KG1 (cell line): ENCODE measurements around the gene USP36.
A peak's percentile ranks its signal among the peaks of the same experiment; 100 is the strongest.
"Not testable (repeated sequence)": the region's sequence is repeated elsewhere in the genome, so short reads cannot be mapped to it uniquely, and the experiment has no call there.

ENCODE experiments used
- DNase-seq: peaks from one replicate; lab custom pipeline; 2025; lab: John Stamatoyannopoulos, UW

Gene USP36

GRCh38 chr17:78840780-78841611 is at the start of gene USP36:
USP36 (minus strand) TSS chr17:78840814; CDS start chr17:78836363, 4,451 bp downstream.
- peak; percentile 98 for DNase-seq

DNA sequence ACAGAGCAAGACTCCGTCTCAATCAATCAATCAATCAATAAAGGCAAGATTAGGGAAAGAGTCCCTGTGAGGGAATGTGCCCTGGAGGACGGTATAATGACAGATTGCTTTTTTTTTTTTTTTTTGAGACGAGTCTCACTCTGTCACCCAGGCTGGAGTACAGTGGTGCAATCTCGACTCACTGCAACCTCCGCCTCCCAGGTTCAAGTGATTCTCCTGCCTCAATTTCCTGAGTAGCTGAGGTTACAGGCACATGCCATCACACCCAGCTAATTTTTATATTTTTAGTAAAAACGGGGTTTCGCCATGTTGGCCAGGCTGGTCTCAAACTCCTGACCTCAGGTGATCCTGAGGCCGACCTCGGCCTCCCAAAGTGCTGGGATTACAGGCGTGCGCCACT is 49.5 kb upstream of the USP36 start:
- not testable (repeated sequence) for DNase-seq

GRCh38 chr17:78889531-78889930 is 48.9 kb upstream of the USP36 start:
- no peak for DNase-seq

- no peak for DNase-seq
Measured at GRCh38 chr17:78888941-78889518, 48.4 kb upstream of the USP36 start.

- DNase-seq: no peak
Measured at GRCh38 chr17:78886954-78887353, 46.3 kb upstream of the USP36 start.

DNA sequence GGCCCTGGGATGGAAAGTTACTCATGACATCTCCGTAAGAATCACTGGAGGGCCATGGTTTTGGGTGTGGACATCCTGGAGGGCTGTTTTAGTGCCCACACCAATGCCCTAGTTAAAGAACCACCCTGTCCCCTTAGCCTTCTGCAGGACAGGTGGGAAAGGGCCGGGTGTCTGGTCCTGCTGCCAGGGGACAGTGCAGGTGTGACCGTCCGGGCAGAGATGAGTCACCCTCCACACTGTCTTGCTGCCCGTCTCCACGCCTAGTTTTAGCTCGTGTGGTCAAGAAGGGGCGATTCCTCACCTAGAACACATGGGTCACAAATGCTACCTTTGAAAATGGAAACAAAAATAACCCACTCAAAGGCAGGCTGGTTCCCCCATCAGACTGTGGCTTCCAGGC is 45.3 kb upstream of the USP36 start:
- no peak for DNase-seq

DNA sequence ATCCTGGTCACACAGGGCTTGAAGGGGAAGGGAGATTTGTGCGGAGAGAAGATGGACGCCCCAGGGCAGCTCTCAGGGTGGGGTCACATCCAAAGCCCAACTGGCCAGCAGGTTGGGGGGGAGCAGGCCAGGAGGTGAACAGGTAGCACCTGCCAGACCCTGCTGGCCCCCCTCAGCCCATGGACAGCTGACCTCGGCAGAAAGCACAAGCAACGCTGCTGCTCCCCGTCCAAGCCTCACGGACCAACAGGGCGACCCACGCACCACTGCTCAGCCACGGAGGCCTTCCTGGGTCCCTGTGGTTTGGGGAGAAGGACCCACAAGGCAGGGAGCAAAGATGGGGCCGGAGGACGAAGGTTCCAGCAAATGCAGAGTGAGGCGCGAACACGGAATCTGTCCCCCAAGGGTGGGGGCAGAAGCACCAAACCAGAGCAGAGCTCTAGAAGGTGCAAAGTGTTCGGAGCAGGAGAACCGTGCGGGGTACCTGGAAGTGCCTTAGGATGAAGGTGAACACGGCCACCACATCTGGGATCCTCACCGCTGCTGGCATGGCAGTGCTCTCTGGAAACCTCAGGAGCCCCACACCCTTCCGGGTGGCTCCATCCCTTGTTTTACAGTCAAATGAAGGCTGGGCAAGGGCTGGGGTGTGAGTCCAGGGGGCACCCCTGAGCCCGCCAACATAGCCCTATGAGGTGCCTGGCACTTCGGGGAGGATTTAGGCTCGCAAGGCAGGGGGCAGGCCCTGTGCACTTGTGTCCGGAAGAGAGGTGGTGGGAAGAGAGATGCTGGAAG is 44.5 kb upstream of the USP36 start:
- no peak for DNase-seq

- DNase-seq: no peak
Measured at GRCh38 chr17:78884148-78884825, 43.7 kb upstream of the USP36 start.

DNA sequence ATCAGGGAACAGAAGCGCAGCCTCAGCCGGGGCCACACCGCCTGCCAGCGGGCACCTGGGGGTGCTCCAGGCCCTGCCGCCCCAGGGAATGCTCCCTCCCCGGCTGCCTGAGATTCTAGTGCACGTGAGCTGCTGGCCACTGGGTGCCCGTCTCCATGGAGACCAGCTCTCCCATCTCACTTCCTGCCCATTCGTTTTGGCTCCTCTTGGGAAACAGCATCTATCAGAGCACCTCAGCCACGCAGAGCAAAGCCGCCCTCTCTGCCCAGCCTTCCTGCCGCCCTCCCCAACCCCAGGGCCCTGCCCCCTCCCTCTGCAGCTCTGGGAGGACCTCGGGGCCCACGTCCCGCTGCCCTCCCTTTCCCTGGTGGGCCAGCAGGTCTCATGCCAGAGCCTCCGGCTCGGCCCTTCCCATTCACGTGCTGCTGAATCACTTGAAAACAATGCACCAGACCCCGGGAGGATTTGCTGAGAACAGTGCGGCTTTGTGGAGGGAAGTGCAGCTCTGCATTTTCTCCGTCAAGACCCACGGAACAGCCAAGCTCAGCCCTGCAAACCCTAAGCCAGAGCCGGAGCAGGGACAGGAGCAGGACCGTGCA is 43.0 kb upstream of the USP36 start:
- no peak for DNase-seq

DNA sequence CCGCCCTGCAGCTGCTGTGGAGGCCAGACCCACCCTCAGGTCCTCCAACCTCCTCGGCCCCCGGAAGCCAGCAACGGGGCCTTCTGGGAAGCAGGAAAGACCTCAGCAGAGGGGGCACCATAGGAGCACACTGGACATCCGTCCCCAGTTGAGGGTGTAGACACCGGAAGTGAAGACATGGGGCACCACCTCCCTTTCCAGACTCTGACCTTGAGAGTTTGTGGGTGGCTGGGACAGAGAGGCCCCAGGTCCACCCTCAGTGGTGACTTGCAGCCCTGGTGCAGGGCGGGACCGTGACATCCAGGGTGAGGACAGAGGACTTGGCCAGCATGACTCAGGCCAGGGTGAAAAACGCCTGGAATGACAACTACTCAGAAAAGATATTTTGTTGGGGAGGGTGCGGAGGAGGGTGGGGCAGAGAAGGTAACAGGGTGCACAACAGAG is 42.5 kb upstream of the USP36 start:
- DNase-seq: no peak

GRCh38 chr17:78882540-78883088 is 42.0 kb upstream of the USP36 start:
- no peak for DNase-seq

DNA sequence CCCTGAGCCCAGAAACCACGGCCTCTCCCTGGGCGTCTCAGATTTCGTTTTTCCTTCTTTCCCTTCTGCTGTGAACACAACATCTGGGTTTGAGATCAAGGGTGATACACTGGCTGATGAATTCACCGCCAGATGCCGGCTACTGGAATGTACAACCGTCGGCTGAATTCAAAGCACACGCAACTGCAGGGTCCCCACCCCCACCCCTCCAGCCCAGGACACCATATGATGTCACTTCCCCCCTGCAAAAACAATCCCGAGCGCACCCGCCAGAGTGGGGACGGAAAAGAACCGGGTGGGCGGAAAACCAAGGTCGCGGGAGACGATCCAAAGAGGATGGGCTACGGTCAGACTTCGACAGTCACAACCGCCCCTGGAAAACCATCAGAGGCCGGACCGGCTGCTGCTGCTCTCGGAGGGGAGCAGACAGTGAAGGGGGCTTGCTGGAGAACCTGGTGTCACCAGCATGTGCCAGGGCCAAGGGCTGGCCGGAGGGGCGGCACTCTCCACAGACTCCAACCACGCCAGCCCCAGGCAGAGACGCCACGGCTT is 39.1 kb upstream of the USP36 start:
- DNase-seq: no peak

DNA sequence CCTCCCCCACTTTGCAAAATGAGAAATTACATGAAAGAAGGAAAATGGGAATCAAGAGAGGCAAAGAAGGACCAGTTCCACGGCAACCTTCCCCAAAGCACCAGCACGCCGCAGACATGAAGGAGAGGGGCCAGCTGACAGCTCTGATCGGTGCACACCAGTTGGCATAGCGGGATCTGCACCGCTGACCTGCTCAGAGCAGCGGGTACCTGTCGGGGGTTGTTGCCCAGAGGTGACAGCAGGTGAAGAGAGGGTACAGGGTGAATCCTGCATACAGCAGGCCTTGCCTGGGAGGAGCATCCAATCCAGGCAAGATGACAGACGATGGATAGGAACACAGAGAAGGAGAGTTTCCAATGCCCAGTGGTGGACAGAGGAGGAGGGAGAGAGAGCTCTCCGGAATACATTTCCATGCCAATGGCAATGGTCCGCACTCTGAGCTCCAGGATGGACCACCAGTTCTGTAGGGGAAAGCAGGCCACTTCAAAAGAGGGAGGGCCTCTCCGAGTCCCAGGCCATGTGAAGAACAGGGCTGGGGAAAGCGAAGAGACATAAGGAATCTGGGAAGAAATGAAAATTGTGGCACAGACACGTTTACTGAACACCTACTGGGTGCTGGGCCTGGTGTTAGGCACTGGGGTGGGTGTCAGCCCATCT is 38.4 kb upstream of the USP36 start:
- no peak for DNase-seq

- no peak for DNase-seq
Measured at GRCh38 chr17:78878261-78878660, 37.6 kb upstream of the USP36 start.

DNA sequence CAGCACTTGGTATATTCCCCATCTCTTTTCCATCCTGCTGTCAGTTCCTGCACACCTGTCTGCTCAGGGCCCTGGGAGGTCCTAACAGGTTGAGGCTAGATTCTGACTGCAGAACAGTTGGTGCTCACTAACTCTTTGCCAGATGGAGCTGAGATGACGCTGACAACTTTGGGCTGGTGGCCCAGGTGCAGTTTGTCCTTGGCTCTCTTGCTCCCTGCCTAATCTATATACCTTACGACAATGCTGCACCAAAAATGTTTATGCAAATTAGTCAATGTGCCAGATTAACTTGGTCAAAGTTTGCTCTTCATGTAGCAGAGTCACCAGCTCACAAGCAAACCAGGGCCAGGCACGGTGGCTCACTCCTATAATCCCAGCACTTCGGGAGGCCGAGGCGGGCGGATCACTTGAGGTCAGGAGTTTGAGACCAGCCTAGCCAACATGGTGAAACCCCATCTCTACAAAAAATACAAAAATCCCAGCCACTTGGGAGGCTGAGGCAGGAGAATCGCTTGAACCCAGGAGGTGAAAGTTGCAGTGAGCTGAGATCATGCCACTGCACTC is 36.4 kb upstream of the USP36 start:
- not testable (repeated sequence) for DNase-seq

DNA sequence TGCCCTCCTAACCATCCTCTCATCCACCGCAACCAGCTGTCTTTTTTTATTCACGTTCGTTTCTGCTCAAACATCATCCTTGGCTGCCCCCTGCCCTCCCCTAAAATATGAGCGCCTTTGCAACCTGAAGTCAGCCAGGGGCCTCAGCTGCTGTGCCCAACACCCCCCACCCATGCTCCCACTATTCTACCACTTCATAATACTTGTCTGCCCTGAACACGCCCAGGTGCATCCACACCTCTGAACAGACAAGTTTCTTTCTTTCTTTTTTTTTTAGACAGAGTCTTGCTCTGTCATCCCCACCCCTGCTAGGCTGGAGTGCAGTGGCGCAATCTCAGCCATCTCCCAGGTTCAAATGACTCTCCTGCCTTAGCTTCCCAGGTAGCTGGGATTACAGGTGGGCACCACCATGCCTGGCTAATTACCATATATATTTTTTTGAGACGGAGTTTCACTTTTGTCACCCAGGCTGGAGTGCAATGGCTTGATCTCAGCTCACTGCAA is 35.5 kb upstream of the USP36 start:
- no peak for DNase-seq

DNA sequence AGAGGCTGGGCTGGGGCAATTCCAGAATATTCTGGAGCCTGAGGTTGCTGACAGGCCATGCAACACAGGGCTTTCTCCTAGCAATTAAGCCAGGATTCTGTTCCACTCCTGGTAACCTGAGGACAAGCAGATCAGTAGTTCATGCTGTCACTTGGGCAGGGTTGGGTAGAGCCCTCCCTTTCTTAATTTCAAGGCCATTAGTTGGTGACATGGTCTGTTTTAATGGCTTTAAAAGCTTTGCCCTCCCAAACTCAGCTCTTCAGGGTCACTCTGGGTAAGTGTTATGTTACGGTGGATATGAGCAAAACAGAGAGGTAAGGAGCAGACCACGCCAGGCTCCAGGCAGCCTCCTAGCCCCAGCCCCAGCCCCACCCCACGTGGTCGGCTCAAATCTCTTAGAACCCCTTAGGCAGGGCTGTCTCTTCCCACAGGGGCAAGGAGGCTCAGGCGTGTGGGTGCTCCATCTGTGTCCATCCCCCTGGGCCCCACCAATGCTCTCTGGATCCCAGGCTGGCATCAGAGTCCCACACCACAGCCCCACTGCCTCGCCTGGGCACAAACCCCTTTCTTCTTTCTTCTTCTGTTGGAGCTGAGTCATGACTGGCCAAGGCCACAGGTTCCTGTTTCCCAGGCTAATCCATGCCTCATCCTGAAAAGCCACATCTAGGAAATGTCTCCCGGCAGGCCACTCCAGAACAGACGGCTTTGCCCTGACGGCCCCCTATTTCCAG is 34.9 kb upstream of the USP36 start:
- DNase-seq: no peak

DNA sequence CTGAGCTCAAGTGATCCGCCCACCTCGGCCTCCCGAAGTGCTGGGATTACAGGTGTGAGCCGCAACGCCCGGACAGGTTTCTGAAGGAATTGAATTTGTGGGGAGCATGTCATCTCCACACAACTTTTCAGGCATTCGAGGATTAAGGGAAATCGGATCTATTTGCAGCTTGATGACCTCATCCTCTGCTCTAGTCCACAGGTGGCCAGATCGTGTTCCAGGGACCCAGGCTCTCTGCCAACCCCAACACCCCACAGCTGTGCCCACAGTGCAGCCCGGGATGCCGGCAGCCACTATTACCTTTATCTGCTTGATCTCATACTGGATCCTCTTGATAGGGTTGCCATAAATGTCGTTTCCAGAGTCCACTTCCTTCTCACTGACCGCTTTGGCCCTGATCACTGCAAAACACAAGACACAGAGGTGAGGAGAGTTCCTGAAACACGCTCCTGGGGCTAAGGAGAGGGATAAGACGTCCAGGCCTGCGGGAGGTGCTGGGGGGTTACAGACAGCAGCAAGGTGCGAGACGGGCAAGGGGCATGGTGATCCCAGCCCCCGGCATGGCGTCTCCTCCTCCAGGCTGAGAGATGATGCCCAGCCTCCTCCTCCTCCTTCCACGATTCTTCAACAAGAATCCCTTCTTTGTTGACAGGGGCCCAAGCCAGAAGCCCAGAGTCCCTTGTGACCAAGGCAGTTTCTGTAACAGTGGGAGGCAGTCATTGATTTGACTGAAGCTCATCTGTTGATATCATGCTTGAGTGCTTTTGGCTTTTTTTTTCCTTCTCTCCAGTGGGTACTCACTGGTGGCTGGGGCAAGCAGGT is 33.1 kb upstream of the USP36 start:
- no peak for DNase-seq

GRCh38 chr17:78872486-78872885 is 31.9 kb upstream of the USP36 start:
- DNase-seq: no peak
